ENCODE results near the gene COLQ. TPM values are rescaled to one million over a fixed set of nuclear protein-coding genes. Genes with fewer than 3 reads are reported as not detected.

Gene COLQ
- total RNA-seq, 2 donors from 2014 or later: 1.8 to 5.3 TPM

GRCh38 chr3:15456321-15456720 is 65.2 kb downstream of the COLQ start:
- Histone ChIP-seq H3K27ac (no peak overlapping the region), H3K4me3 (no peak overlapping the region), H3K27me3 (no peaks in the 10 kb centered on the region), H3K9me3 (no peaks in the 10 kb centered on the region), H3K4me1 (peaks cover 5% of the 10 kb centered on the region), H3K36me3 (replicated peaks in 1 of 2; ENCODE audit: insufficient read depth in 1 of 2, low read depth in 2 of 2) (no peaks in the 10 kb centered on the region)
- DNase-seq (no peak), ATAC-seq (no peak)
- intact Hi-C loops (cut with DNase I): no loop called here
- WGBS, 2 donors: 100% methylated on average over 2 of the region's 2 CpGs
- TF ChIP-seq CTCF (IDR thresholded peaks at IDR 0.05) (no peak), POLR2A (IDR thresholded peaks at IDR 0.05) (no peak)

- H3K36me3 ChIP-seq (replicated peaks in 1 of 2; ENCODE audit: insufficient read depth in 1 of 2, low read depth in 2 of 2): no peaks in the 10 kb centered on the region
- H3K27me3 ChIP-seq: no peaks in the 10 kb centered on the region
- ATAC-seq (no peak), DNase-seq (no peak)
- peaks cover 5% of the 10 kb centered on the region for H3K4me1 ChIP-seq
- H3K4me3 ChIP-seq: no peak overlapping the region
- intact Hi-C loops (cut with DNase I): no loop called here
- H3K9me3 ChIP-seq: no peaks in the 10 kb centered on the region
- TF ChIP-seq POLR2A (IDR thresholded peaks at IDR 0.05): no peak
- no peak for TF ChIP-seq CTCF (IDR thresholded peaks at IDR 0.05)
- 98 to 99% methylated on average over 5 to 7 of the region's 7 CpGs for WGBS, 2 donors
- H3K27ac ChIP-seq: no peak overlapping the region
Measured at GRCh38 chr3:15455756-15456155, 65.8 kb downstream of the COLQ start.

- no peaks in the 10 kb centered on the region for H3K36me3 ChIP-seq (replicated peaks in 1 of 2; ENCODE audit: insufficient read depth in 1 of 2, low read depth in 2 of 2)
- no peak overlapping the region for H3K4me3 ChIP-seq
- no peaks in the 10 kb centered on the region for H3K9me3 ChIP-seq
- no peaks in the 10 kb centered on the region for H3K4me1 ChIP-seq
- ATAC-seq (no peak), DNase-seq (no peak)
- no peaks in the 10 kb centered on the region for H3K27me3 ChIP-seq
- TF ChIP-seq POLR2A (IDR thresholded peaks at IDR 0.05): no peak
- no peak for TF ChIP-seq CTCF (IDR thresholded peaks at IDR 0.05)
- no peak overlapping the region for H3K27ac ChIP-seq
- intact Hi-C loops (cut with DNase I): no loop called here
Measured at GRCh38 chr3:15454965-15455364, 66.5 kb downstream of the COLQ start.

GRCh38 chr3:15453991-15454625 is 67.4 kb downstream of the COLQ start:
- no peak for ATAC-seq
- Histone ChIP-seq H3K9me3 (no peaks in the 10 kb centered on the region), H3K36me3 (replicated peaks in 1 of 2; ENCODE audit: insufficient read depth in 1 of 2, low read depth in 2 of 2) (no peaks in the 10 kb centered on the region), H3K4me3 (no peak overlapping the region), H3K27me3 (no peaks in the 10 kb centered on the region), H3K4me1 (no peaks in the 10 kb centered on the region), H3K27ac (no peak overlapping the region)
- DNase-seq: no peak
- intact Hi-C loops (cut with DNase I): no loop called here
- 78 to 84% methylated on average over 5 to 9 of the region's 9 CpGs for WGBS, 2 donors
- TF ChIP-seq POLR2A (IDR thresholded peaks at IDR 0.05) (no peak), CTCF (IDR thresholded peaks at IDR 0.05) (no peak)

GRCh38 chr3:15453501-15453900 is 68.0 kb downstream of the COLQ start:
- no peak for DNase-seq
- no peak for ATAC-seq
- intact Hi-C loops (cut with DNase I): no loop called here
- Histone ChIP-seq H3K27ac (no peak overlapping the region), H3K4me3 (no peak overlapping the region), H3K4me1 (no peaks in the 10 kb centered on the region), H3K36me3 (replicated peaks in 1 of 2; ENCODE audit: insufficient read depth in 1 of 2, low read depth in 2 of 2) (no peaks in the 10 kb centered on the region), H3K27me3 (no peaks in the 10 kb centered on the region), H3K9me3 (no peaks in the 10 kb centered on the region)
- TF ChIP-seq CTCF (IDR thresholded peaks at IDR 0.05) (no peak), POLR2A (IDR thresholded peaks at IDR 0.05) (no peak)
- WGBS, 2 donors: 87 to 92% methylated on average over 8 of the region's 8 CpGs

Measured in body of pancreas (tissue), 4 donors.